ENCODE measurements around the gene ATXN7L1.
"Not testable (repeated sequence)": the region's sequence is repeated elsewhere in the genome, so short reads cannot be mapped to it uniquely, and the experiment has no call there.

ATXN7L1 gene

GRCh38 chr7:105861224-105861623 is 15.2 kb downstream of the ATXN7L1 start:
- DNase-seq (ENCODE audit: low read depth in 2 of 2) = no peak

- DNase-seq (ENCODE audit: low read depth in 2 of 2) = no peak
These were observed 15.6 kb downstream of the ATXN7L1 start for GRCh38 chr7:105860793-105861192.

GRCh38 chr7:105857009-105857952 is 19.1 kb downstream of the ATXN7L1 start:
- DNase-seq (ENCODE audit: low read depth in 2 of 2) = no peak

GRCh38 chr7:105854498-105854897 is 21.9 kb downstream of the ATXN7L1 start:
- no peak for DNase-seq (ENCODE audit: low read depth in 2 of 2)

GRCh38 chr7:105853931-105854419 is 22.4 kb downstream of the ATXN7L1 start:
- no peak for DNase-seq (ENCODE audit: low read depth in 2 of 2)

- DNase-seq (ENCODE audit: low read depth in 2 of 2) = no peak
These were observed 25.3 kb downstream of the ATXN7L1 start for GRCh38 chr7:105851064-105851463.

- DNase-seq (ENCODE audit: low read depth in 2 of 2) = peak; percentile 52 to 53
These were observed 27.1 kb downstream of the ATXN7L1 start for GRCh38 chr7:105849122-105849855.

- DNase-seq (ENCODE audit: low read depth in 2 of 2) = no peak
These were observed 30.0 kb downstream of the ATXN7L1 start for GRCh38 chr7:105846404-105846803.

- DNase-seq (ENCODE audit: low read depth in 2 of 2) = not testable (repeated sequence)
These were observed 31.7 kb downstream of the ATXN7L1 start for GRCh38 chr7:105844681-105845080.

- DNase-seq (ENCODE audit: low read depth in 2 of 2) = no peak
These were observed 34.5 kb downstream of the ATXN7L1 start for GRCh38 chr7:105841866-105842265.

- DNase-seq (ENCODE audit: low read depth in 2 of 2) = no peak
These were observed 35.2 kb downstream of the ATXN7L1 start for GRCh38 chr7:105840981-105841749.

- DNase-seq (ENCODE audit: low read depth in 2 of 2) = no peak
These were observed 37.1 kb downstream of the ATXN7L1 start for GRCh38 chr7:105839266-105839665.

- DNase-seq (ENCODE audit: low read depth in 2 of 2) = no peak
These were observed 37.7 kb downstream of the ATXN7L1 start for GRCh38 chr7:105838627-105839231.

GRCh38 chr7:105837765-105838626 is 38.4 kb downstream of the ATXN7L1 start:
- no peak for DNase-seq (ENCODE audit: low read depth in 2 of 2)

- no peak for DNase-seq (ENCODE audit: low read depth in 2 of 2)
These were observed 41.0 kb downstream of the ATXN7L1 start for GRCh38 chr7:105835441-105835840.

GRCh38 chr7:105831824-105832535 is 44.4 kb downstream of the ATXN7L1 start:
- no peak for DNase-seq (ENCODE audit: low read depth in 2 of 2)

- DNase-seq (ENCODE audit: low read depth in 2 of 2) = no peak
These were observed 45.1 kb downstream of the ATXN7L1 start for GRCh38 chr7:105831302-105831620.

- DNase-seq (ENCODE audit: low read depth in 2 of 2) = no peak
These were observed 45.7 kb downstream of the ATXN7L1 start for GRCh38 chr7:105830405-105831301.

Data from stimulated activated CD8-positive, alpha-beta memory T cell treated with anti-CD3 and anti-CD28 coated beads, Interleukin-2, amount 100 ng/mL, for 48 hours (primary cell).